Measurements from ENCODE around the gene TMEM266.

DNA sequence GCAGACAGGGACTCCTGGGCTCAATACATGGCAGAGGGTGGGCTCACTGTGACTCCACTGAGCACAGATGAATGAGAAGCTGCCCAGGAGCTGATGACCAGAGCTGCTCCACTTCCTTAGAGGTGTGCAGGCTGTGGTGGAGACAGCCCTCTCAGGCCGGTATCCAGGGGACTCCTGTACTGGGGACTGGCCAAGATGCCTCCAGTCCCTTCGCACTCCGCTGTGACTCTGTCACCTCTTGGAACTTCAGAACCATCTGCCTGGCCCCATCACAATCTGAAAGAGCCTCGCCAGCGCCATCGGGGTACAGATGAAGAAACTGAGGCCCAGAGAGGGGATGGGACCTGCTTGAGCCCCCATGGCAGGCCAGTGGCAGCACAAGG is 140.3 kb downstream of the TMEM266 start:
- TF ChIP-seq, protein P1, sequence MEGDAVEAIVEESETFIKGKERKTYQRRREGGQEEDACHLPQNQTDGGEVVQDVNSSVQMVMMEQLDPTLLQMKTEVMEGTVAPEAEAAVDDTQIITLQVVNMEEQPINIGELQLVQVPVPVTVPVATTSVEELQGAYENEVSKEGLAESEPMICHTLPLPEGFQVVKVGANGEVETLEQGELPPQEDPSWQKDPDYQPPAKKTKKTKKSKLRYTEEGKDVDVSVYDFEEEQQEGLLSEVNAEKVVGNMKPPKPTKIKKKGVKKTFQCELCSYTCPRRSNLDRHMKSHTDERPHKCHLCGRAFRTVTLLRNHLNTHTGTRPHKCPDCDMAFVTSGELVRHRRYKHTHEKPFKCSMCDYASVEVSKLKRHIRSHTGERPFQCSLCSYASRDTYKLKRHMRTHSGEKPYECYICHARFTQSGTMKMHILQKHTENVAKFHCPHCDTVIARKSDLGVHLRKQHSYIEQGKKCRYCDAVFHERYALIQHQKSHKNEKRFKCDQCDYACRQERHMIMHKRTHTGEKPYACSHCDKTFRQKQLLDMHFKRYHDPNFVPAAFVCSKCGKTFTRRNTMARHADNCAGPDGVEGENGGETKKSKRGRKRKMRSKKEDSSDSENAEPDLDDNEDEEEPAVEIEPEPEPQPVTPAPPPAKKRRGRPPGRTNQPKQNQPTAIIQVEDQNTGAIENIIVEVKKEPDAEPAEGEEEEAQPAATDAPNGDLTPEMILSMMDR (IDR thresholded peaks at IDR 0.05; ENCODE audit: poor library complexity): no peak
- TF ChIP-seq EZH2 (IDR thresholded peaks at IDR 0.05; ENCODE audit: borderline replicate concordance): no peak

Measured in hepatocyte (in vitro differentiated cells).